Activated T-helper 1 cell treated with Interleukin-2 at 50 U/mL for 16 hours (primary cell): ENCODE measurements around the gene HOXA13.

Source experiments
- DNase-seq: peaks from one replicate; pipeline ENCODE4 v3.0.0-alpha.2; 2020; ENCODE audit warnings: low read depth

Gene HOXA13

GRCh38 chr7:27159266-27160144 is 40.4 kb downstream of the HOXA13 start:
- DNase-seq = no peak

- no peak for DNase-seq
Measured at GRCh38 chr7:27158436-27159265, 41.2 kb downstream of the HOXA13 start.

DNA sequence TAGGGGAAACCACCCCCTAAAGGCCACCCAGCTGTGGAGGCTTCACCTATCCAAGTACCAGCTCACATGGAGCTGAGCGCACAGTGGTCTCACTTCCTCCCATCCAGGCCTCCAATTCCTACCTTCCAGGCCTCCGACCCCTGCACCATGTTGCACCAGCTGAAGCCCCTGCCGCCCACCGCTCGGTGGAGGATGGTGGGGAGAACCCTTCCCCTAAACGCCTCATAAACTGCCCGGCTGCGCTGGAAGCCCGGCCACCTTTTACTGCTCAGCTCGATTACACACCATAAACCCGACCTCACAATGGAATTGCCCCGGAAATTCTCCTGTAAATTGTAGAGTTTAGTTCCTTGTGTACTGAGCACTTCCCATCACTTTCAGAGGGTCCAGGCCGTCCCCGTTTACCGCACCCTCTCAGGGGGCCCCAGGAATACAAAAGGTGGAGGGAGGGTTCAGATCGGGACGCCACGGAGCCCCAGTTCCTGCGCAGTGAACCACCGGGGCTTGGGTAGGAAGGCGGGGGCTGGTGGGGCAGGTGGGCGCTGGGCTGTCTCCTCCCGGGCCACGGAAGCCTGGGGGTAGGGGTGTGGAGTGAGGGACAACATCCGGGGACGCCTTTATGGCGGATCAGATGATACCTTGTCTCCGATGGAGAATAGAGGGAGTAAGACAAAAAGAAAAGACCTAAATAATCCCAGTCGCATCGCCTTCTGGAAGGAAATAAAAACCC is 42.0 kb downstream of the HOXA13 start:
- DNase-seq = no peak

GRCh38 chr7:27156916-27157701 is 42.8 kb downstream of the HOXA13 start:
- no peak for DNase-seq

DNA sequence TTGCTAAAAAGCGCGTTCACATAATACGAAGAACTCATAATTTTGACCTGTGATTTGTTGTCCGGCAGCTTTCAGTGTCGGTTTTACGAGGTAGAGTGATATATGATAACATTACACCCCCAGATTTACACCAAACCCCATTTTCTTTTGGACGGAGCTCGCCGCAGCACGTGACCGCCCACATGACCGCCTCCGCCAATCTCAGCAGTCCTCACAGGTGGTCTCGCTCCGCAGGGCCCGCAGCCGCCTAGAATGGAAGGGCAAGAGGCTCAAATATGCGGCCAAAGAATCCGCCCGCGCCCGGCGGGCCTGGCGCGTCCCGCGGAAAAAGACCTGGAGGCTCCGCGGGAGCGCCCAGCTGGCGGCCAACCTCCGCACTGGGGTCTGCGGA is 43.4 kb downstream of the HOXA13 start, which contains the start of gene HOXA7:
HOXA7 (minus strand) TSS at position 168 of the 391 bp plus-strand sequence; CDS start at position 38, 130 bp downstream.
- no peak for DNase-seq

- no peak for DNase-seq
Measured at GRCh38 chr7:27155816-27156507, 43.9 kb downstream of the HOXA13 start.

DNA sequence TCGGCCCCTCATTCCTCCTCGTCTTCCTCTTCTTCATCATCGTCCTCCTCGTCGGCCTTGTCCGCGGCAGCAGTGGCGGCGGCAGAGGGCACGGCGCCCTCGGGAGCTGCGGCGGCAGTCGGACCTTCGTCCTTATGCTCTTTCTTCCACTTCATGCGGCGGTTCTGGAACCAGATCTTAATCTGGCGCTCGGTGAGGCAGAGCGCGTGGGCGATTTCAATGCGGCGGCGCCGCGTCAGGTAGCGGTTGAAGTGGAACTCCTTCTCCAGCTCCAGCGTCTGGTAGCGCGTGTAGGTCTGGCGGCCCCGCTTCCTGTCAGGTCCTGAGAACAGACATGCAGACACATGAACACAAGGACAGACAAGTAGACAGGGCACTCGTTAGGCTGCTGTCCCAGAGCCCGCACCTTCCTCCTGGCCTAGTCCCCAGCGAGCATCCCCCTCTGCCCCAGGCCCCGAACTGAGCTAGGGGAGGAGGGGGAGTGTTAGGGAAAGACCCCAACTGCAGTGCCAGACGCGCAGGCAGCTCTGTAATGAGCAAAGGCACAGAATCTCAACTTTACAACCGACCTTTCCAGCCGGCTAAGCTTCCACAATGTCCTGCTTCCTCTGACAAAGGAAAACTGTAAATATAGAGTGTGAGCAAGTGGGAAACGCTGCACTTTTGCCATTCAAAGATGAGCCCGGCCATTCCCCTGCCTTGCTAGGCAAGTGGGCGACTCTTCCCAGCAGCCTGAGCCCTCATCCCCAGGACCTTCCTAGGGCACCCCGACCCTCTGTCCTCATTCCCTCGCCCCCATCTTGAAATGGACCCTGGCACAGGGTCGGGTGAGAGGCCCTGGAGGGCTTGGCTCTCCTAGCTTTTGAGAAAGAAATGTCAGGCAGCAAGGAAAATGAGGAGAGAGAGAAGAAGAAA is 44.7 kb downstream of the HOXA13 start:
- DNase-seq = no peak

GRCh38 chr7:27154369-27154768 is 45.5 kb downstream of the HOXA13 start:
- no peak for DNase-seq

DNA sequence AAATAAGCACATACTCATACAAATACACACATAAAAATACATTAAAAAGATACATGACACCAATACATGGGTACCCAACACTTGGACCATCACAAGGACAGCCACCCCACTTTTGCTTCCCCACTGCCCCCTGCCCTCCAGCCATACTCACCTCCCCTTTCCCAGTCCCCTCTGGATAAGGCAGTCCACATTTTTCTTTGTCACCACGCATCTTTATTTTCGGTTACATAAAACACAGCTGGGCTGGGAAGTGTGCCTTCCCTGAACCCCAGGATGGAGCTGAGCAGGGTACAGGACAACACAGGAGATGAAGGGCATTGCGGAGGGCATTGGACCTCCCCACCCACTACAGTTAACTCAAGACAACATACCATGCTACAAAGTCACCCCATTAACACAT is 46.4 kb downstream of the HOXA13 start:
- no peak for DNase-seq

DNA sequence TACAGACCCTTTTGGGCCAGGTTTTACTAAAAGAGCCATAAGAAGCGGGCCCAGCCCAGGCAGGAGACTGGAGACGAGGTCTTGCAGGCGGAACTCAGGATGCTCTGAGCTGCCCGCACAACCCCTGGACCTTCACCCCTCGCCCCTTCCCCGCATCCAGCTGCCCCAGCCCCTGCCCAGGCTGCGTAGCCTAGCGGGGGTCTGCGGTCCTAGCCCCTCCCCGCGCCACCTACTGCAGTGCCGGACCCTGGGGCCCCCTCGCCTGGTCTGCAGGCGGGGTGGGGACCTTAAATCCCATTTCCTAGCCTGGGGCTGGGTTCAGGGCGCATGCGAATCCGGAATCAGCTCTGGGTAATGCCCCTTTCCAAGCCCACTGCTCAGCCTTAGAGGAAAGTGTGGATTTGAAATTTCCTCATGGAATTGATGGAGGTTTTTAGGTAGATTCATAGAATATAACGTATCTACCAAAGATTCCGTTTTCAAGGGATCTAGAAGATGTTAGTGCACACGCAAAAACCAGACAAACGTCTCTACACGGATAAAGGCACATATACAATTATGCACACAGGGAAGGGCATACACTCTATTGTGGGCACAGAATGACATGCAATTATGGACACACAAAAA is 47.0 kb downstream of the HOXA13 start:
- no peak for DNase-seq

GRCh38 chr7:27151931-27152815 is 47.7 kb downstream of the HOXA13 start, which contains the start of gene HOXA3:
Gene HOXA3 (minus strand): TSS chr7:27152583. CDS start chr7:27110640, 41,943 bp downstream.
- DNase-seq = no peak

DNA sequence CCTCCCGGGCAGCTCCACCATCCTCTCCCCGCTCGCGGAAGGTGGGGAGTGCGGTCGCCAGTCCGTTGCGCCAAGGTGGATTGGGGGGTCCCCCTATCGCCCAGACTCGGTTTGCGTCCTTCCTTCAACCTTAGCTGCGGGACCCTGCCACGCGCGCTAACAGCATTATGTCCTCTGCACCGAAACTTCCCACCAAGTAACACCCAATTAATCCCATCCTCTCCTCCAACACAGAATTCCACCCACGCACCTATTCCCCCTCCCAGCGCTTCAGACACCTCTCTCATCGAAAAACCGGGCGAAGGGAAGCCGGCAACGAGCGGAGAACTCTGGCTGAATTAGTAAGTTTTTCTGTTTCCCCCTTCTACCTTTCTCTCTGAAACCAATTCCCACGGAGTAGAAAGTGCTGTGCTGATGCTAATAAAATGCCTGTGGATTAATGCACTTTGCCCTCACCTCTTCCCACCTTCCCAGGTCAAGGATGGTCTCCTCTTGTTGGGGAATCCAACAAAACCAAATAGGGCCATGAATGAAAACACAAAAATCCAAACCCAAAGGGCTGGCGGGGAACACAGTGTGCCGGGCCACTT is 48.5 kb downstream of the HOXA13 start:
- DNase-seq = no peak

- peak; percentile 34 for DNase-seq
Measured at GRCh38 chr7:27150568-27151340, 49.1 kb downstream of the HOXA13 start.

DNA sequence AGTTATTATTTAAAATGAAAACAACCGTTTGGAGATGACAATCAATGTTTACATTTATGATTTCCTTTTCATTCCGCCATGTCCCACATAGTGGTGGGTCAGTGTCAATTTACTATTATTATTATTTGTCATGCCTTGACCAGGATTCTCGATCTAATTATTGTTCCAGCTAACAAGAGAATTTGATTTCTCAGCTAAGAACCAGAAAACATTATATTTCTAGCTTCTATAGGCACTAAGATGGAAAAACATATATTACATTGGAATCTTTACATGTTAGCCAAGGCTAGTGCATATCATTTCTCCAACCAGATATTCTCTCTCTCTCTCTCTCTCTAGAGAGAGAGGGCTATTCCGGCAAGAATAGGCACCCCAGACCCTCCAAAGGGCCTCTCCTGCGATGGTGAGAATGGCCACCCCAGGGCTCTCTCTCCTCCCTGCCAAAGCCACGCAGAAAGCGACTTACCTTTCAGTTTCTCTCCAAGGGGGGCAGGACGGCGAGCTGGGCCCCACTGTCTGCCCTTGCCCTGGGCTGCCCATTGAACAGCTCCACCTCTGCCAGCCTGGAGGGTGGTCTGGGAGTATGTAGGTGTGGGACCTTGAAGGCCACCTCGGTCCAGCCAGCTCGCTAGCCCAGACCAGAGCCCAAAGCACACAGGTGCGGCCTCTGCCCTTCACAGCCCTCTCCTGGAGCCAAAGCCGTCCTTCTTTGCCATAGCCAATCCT is 49.9 kb downstream of the HOXA13 start:
- DNase-seq = no peak

- no peak for DNase-seq
Measured at GRCh38 chr7:27148756-27149641, 50.9 kb downstream of the HOXA13 start.
